Neural progenitor cell (in vitro differentiated cells): ENCODE data around the gene SPESP1. TPM values are rescaled to one million over a fixed set of nuclear protein-coding genes. Genes with fewer than 3 reads are reported as not detected.

Experiments
- DNase-seq: peaks from one replicate; pipeline ENCODE4 v3.0.0-alpha.2; 2016; ENCODE audit warnings: low spot score
- H2AFZ ChIP-seq: fragments of 200-600 bp; sonication (generic); replicated peaks from 2 replicates; pipeline ENCODE4 v1.6.1; 2016; ENCODE audit warnings: antibody characterized with exemption
- H3F3A ChIP-seq: fragments of 200-600 bp; sonication (generic); 2 replicates; pipeline ENCODE4 v1.6.1; 2016; ENCODE audit warnings: antibody characterized with exemption, low read depth
- H3K27ac ChIP-seq: fragments of 200-600 bp; sonication (generic); 2 replicates; pipeline ENCODE4 v1.5.1; 2016; ENCODE audit warnings: mild to moderate bottlenecking
- H3K27me3 ChIP-seq: fragments of 200-600 bp; sonication (generic); 2 replicates; pipeline ENCODE4 v1.6.1; 2016; ENCODE audit warnings: mild to moderate bottlenecking, moderate library complexity
- H3K36me3 ChIP-seq: fragments of 200-600 bp; sonication (generic); 2 replicates; pipeline ENCODE4 v1.5.1; 2016
- H3K4me1 ChIP-seq: fragments of 200-600 bp; sonication (generic); 2 replicates; pipeline ENCODE4 v1.6.1; 2016; ENCODE audit warnings: mixed run types
- H3K4me2 ChIP-seq: fragments of 200-600 bp; sonication (generic); 2 replicates; pipeline ENCODE4 v1.6.1; 2016
- H3K4me3 ChIP-seq: fragments of 200-600 bp; sonication (generic); 2 replicates; pipeline ENCODE4 v1.5.1; 2016
- H3K79me2 ChIP-seq: fragments of 200-600 bp; sonication (generic); 2 replicates; pipeline ENCODE4 v1.6.1; 2016; ENCODE audit warnings: low read depth
- H3K9ac ChIP-seq: fragments of 200-600 bp; sonication (generic); 2 replicates; pipeline ENCODE4 v1.6.1; 2016
- H3K9me3 ChIP-seq: fragments of 200-600 bp; sonication (generic); 2 replicates; pipeline ENCODE4 v1.5.1; 2016; ENCODE audit warnings: low read depth
- H4K20me1 ChIP-seq: fragments of 200-600 bp; sonication (generic); 2 replicates; pipeline ENCODE4 v1.6.1; 2016; ENCODE audit warnings: low read depth
- H3K27ac Mint-ChIP-seq: 3 replicates; pipeline ENCODE4 v1.8.0; 2021; ENCODE audit warnings: mixed read lengths
- H3K27me3 Mint-ChIP-seq: 2 replicates; pipeline ENCODE4 v1.8.0; 2022; ENCODE audit warnings: low read depth, mild to moderate bottlenecking, inconsistent platforms, moderate library complexity, mixed read lengths; ENCODE audit not compliant: insufficient read depth
- H3K36me3 Mint-ChIP-seq: 3 replicates; pipeline ENCODE4 v1.8.0; 2021; ENCODE audit warnings: mixed read lengths
- H3K4me1 Mint-ChIP-seq: 3 replicates; pipeline ENCODE4 v1.8.0; 2021; ENCODE audit warnings: mixed read lengths
- H3K4me3 Mint-ChIP-seq: 3 replicates; pipeline ENCODE4 v1.8.0; 2021; ENCODE audit warnings: mild to moderate bottlenecking, moderate library complexity, mixed read lengths
- H3K9me3 Mint-ChIP-seq: 3 replicates; pipeline ENCODE4 v1.8.0; 2020; ENCODE audit warnings: mixed read lengths
- EZH2 ChIP-seq: fragments of 200-600 bp; sonication (generic); IDR thresholded peaks from 2 replicates; pipeline ENCODE4 v1.6.1; 2017; ENCODE audit warnings: antibody characterized with exemption, mild to moderate bottlenecking, moderate library complexity
- EZH2phosphoT487 ChIP-seq: fragments of 200-600 bp; sonication (generic); IDR thresholded peaks from 2 replicates; pipeline ENCODE4 v1.6.1; 2017; ENCODE audit warnings: antibody characterized with exemption
- total RNA-seq: library from RNA; depleted of rRNA; stranded (reverse); fragments of >200 nt; gene quantifications from 2 replicates; pipeline ENCODE4 v1.2.3, GENCODE V29; 2015; ENCODE audit warnings: low replicate concordance
- TF ChIP-seq, protein P1 (sequence below): fragments of 200-600 bp; sonication (generic); IDR thresholded peaks from 2 replicates; pipeline ENCODE4 v1.5.1; 2017; ENCODE audit warnings: antibody characterized with exemption, mild to moderate bottlenecking

The SPESP1 gene
- total RNA-seq, 1 donor from 2014 or later, result not detected

GRCh38 chr15:68985361-68985891, 55.1 kb downstream of the SPESP1 start:
- Histone ChIP-seq H3K9ac (no peak overlapping the region), H3K79me2 (no peaks in the 10 kb centered on the region), H3K4me1 (no peaks in the 10 kb centered on the region), H3K4me2 (no peak overlapping the region), H3K36me3 (no peaks in the 10 kb centered on the region), H3K27me3 (no peaks in the 10 kb centered on the region), H3K9me3 (no peaks in the 10 kb centered on the region), H3K4me3 (no peak overlapping the region), H4K20me1 (no peaks in the 10 kb centered on the region), H3F3A (no peaks in the 10 kb centered on the region), H2AFZ (no peak overlapping the region), H3K27ac (no peak overlapping the region)
- DNase-seq, result no peak
- Mint-ChIP-seq H3K36me3 (no peaks in the 10 kb centered on the region), H3K4me1 (peaks cover 5% of the 10 kb centered on the region), H3K9me3 (peaks cover 4% of the 10 kb centered on the region), H3K27ac (no peak overlapping the region), H3K27me3 (peaks cover 3% of the 10 kb centered on the region), H3K4me3 (no peak overlapping the region)
- no peak for TF ChIP-seq EZH2phosphoT487
- TF ChIP-seq, protein P1, sequence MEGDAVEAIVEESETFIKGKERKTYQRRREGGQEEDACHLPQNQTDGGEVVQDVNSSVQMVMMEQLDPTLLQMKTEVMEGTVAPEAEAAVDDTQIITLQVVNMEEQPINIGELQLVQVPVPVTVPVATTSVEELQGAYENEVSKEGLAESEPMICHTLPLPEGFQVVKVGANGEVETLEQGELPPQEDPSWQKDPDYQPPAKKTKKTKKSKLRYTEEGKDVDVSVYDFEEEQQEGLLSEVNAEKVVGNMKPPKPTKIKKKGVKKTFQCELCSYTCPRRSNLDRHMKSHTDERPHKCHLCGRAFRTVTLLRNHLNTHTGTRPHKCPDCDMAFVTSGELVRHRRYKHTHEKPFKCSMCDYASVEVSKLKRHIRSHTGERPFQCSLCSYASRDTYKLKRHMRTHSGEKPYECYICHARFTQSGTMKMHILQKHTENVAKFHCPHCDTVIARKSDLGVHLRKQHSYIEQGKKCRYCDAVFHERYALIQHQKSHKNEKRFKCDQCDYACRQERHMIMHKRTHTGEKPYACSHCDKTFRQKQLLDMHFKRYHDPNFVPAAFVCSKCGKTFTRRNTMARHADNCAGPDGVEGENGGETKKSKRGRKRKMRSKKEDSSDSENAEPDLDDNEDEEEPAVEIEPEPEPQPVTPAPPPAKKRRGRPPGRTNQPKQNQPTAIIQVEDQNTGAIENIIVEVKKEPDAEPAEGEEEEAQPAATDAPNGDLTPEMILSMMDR, result no peak
- no peak for TF ChIP-seq EZH2

DNA sequence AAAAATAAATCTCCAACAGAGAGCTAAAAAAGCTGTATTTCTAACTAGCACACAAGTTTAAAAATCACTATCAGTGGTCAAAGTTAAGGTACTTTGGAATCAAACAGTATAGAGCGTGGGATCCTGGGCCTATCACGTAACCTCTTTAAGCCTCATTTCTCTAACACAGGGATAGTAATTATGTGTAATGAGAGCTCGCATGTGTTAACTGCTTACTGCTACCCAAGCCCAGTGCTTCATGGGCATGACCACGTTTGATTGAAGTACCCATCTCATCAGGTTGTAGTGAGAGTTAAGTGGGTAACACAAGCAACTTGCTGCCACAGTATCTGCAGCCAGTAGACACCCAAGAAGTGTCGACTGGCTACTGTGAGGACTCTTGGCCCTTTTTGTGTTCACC, 56.0 kb downstream of the SPESP1 start:
- no peaks in the 10 kb centered on the region for H3K36me3 ChIP-seq
- no peaks in the 10 kb centered on the region for H4K20me1 ChIP-seq
- Mint-ChIP-seq H3K4me3 (no peak overlapping the region), H3K9me3 (peaks cover 4% of the 10 kb centered on the region), H3K27ac (no peak overlapping the region), H3K27me3 (peaks cover 5% of the 10 kb centered on the region), H3K36me3 (no peaks in the 10 kb centered on the region), H3K4me1 (peaks cover 14% of the 10 kb centered on the region)
- no peaks in the 10 kb centered on the region for H3K27me3 ChIP-seq
- no peak overlapping the region for H3K4me3 ChIP-seq
- H3K4me2 ChIP-seq, result no peak overlapping the region
- DNase-seq, result no peak
- H3K4me1 ChIP-seq, result no peaks in the 10 kb centered on the region
- H3K9ac ChIP-seq, result no peak overlapping the region
- no peak overlapping the region for H2AFZ ChIP-seq
- H3K9me3 ChIP-seq, result no peaks in the 10 kb centered on the region
- TF ChIP-seq EZH2phosphoT487, result no peak
- TF ChIP-seq, protein P1, result no peak
- no peak for TF ChIP-seq EZH2
- no peak overlapping the region for H3K27ac ChIP-seq
- no peaks in the 10 kb centered on the region for H3K79me2 ChIP-seq
- no peaks in the 10 kb centered on the region for H3F3A ChIP-seq

- TF ChIP-seq EZH2 (no peak), EZH2phosphoT487 (no peak)
- TF ChIP-seq, protein P1, result no peak
- no peak for DNase-seq
- no peak overlapping the region for H2AFZ ChIP-seq
- Mint-ChIP-seq H3K9me3 (peaks cover 4% of the 10 kb centered on the region), H3K27ac (no peak overlapping the region), H3K27me3 (peaks cover 7% of the 10 kb centered on the region), H3K4me3 (no peak overlapping the region), H3K36me3 (no peaks in the 10 kb centered on the region), H3K4me1 (peaks cover 22% of the 10 kb centered on the region)
- H3K4me2 ChIP-seq, result no peak overlapping the region
- no peaks in the 10 kb centered on the region for H3F3A ChIP-seq
- no peak overlapping the region for H3K4me3 ChIP-seq
- H3K79me2 ChIP-seq, result no peaks in the 10 kb centered on the region
- H3K27ac ChIP-seq, result no peak overlapping the region
- no peak overlapping the region for H3K9ac ChIP-seq
- no peaks in the 10 kb centered on the region for H3K36me3 ChIP-seq
- no peaks in the 10 kb centered on the region for H3K4me1 ChIP-seq
- no peaks in the 10 kb centered on the region for H3K9me3 ChIP-seq
- H3K27me3 ChIP-seq, result no peaks in the 10 kb centered on the region
- no peaks in the 10 kb centered on the region for H4K20me1 ChIP-seq
Measured at GRCh38 chr15:68987120-68987519, 56.8 kb downstream of the SPESP1 start.
